ENCODE measurements around the gene MPDU1. TPM values are rescaled to one million over a fixed set of nuclear protein-coding genes. Genes with fewer than 3 reads are reported as not detected.
A peak's percentile ranks its signal among the peaks of the same experiment; 100 is the strongest.

The MPDU1 gene
- total RNA-seq, 2 donors from 2014 or later, result 30.5 to 35.0 TPM

- DNase-seq, result no peak
- no peak for ATAC-seq
- intact Hi-C loops (cut with DNase I), result no loop called here
Measured at GRCh38 chr17:7576432-7576937, 7.2 kb upstream of the MPDU1 start.

- DNase-seq (no peak), ATAC-seq (no peak)
- intact Hi-C loops (cut with DNase I), result no loop called here
Measured at GRCh38 chr17:7577327-7578199, 6.1 kb upstream of the MPDU1 start.

DNA sequence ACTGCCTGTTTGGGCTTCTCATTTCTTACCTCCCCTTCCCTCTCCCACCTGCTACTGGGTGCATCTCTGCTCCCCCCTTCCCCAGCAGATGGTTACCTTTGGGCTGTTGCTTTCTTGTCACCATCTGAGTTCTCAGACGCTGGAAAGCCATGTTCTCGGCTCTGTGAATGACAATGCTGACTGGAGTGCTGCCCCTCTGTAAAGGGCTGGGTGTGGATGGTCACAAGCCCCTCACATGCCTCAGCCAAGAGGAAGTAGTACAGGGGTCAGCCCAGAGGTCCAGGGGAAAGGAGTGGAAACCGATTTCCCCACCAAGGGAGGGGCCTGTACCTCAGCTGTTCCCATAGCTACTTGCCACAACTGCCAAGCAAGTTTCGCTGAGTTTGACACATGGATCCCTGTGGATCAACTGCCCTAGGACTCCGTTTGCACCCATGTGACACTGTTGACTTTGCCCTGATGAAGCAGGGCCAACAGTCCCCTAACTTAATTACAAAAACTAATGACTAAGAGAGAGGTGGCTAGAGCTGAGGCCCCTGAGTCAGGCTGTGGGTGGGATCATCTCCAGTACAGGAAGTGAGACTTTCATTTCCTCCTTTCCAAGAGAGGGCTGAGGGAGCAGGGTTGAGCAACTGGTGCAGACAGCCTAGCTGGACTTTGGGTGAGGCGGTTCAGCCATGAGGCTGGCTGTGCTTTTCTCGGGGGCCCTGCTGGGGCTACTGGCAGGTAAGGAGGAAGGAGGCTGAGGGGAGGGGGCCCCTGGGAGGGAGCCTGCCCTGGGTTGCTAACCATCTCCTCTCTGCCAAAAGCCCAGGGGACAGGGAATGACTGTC lies 4.4 kb upstream of the MPDU1 start, which contains the start of gene CD68:
TSS of gene CD68 (plus strand) at position 638 of the 833 bp plus-strand sequence. CDS start at position 678, 40 bp downstream.
- peak; percentile 27 to 62 for ATAC-seq
- peak; percentile 80 for DNase-seq
- intact Hi-C loops (cut with DNase I), result no loop called here

DNA sequence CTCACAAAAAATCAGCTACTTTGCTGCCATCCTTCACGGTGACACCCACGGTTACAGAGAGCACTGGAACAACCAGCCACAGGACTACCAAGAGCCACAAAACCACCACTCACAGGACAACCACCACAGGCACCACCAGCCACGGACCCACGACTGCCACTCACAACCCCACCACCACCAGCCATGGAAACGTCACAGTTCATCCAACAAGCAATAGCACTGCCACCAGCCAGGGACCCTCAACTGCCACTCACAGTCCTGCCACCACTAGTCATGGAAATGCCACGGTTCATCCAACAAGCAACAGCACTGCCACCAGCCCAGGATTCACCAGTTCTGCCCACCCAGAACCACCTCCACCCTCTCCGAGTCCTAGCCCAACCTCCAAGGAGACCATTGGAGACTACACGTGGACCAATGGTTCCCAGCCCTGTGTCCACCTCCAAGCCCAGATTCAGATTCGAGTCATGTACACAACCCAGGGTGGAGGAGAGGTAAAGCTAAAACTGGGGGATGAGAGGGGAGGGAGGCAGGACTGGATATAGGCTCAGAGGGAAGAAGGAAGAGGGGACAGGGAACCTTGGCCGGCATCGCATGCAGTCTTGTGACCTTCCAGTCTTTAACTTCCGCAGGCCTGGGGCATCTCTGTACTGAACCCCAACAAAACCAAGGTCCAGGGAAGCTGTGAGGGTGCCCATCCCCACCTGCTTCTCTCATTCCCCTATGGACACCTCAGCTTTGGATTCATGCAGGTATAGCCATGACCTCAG lies 3.6 kb upstream of the MPDU1 start:
- no peak for DNase-seq
- ATAC-seq, result no peak
- intact Hi-C loops (cut with DNase I), result no loop called here

GRCh38 chr17:7580604-7581575 lies 2.8 kb upstream of the MPDU1 start:
- intact Hi-C loops (cut with DNase I), result no loop called here
- DNase-seq (no peak), ATAC-seq (no peak)

GRCh38 chr17:7582396-7583252 lies 1.0 kb upstream of the MPDU1 start:
- intact Hi-C loops (cut with DNase I), result no loop called here
- DNase-seq (peak; percentile 53), ATAC-seq (no peak)

DNA sequence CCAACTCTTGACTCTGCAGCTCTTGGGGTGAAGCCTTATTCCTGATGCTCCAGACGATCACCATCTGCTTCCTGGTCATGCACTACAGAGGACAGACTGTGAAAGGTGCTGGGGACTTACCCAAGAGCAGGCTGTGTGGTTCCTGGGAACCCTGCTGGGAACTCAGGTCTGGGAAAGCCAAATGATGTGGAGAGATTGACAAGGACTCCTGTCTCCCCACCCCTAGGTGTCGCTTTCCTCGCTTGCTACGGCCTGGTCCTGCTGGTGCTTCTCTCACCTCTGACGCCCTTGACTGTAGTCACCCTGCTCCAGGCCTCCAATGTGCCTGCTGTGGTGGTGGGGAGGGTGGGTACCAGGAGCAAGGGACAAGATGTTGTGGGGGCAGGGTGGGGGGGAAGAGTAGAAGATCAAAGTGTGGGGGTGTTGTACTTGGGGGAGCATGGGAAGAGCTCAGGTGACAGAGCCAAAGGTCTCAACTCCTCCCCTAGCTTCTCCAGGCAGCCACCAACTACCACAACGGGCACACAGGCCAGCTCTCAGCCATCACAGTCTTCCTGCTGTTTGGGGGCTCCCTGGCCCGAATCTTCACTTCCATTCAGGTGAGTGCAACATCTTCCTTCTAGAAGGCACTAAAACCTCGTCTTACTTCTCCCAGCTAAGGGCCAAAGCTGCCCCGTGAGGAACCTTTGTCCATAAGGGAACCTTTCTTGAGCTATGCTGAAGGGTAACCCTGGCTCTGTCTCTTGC lies 3.2 kb downstream of the MPDU1 start:
- ATAC-seq (no peak), DNase-seq (no peak)
- intact Hi-C loops (cut with DNase I), result no loop called here

- no peak for DNase-seq
- intact Hi-C loops (cut with DNase I), result no loop called here
- ATAC-seq, result no peak
Measured at GRCh38 chr17:7587420-7588151, 3.9 kb downstream of the MPDU1 start.

DNA sequence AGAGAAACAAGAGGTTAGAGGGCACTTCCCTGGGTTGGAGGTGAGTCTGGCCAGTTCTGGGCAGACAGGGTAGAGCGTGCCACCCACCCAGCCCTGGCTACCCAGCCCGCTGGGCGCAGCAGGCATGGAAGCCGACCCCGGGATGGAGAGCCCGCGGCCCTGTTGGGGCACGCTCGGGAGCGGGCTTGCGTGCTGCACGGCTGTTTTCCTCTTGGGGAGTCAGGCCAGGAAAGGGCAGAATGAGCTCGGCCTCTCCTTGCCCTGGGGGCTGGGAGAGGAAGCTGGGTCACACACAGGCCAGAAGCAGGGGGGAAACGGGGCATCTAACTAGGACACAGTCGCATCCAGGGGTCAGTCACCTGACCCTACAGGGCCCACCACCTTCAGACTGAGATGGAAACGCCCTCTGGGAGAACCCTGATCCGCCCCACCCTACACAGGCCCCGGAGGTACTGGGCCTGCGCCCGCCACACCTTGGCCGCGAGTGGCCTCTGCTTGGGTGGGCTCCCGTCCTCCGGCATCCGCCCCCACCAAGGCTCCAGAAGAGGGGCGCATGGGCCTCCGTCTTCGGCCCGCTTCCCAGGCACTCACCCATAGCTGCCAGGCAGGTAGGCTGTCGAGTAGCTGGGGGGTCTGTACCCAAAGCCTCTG lies 5.0 kb downstream of the MPDU1 start:
- ATAC-seq (peak; percentile 2 to 3), DNase-seq (no peak)
- intact Hi-C loops (cut with DNase I), result no loop called here

- intact Hi-C loops (cut with DNase I), result no loop called here
- ATAC-seq (peak; percentile 82 to 91), DNase-seq (peak; percentile 89)
Measured at GRCh38 chr17:7589204-7589868, 5.7 kb downstream of the MPDU1 start.

DNA sequence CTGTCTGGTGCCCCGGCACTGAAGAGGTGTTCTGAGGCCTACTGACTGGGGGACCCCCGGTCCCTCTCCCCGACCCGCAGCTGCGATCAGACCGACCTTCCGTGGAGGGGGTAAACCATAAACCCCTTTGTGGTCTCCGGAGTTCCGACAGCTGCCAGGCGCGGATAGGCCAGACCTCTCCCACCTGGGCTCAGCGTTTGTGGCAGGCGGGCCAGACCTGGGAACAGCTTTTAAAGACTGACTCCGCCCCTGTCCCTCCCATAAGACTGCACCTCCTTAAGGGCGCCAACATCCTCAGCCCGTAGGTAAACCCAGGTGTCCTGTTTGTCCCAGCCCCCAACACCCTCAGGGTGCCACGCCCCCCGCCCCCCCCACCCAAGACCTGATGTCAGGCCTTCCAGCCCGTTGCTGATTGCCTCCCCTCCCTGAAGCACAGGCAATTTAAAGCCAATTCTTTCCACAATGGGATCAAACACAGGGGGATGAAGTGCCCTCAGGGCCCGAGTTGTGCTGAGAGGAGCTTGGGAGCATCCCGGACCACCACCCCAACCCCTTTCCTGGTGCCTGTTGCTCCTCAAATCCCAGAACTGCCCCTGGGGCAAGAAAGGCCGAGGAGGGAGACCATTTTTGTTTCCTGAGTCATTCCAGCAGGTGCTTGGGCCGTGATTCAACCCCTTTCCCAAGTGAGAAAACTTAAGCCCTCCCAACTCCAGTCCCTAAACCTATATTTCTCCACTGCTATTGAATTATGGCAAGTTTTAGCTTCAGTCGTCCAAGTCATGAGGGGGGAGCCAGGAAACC lies 6.4 kb downstream of the MPDU1 start, which contains the start of gene SOX15:
TSS of gene SOX15 (minus strand) at position 204 of the 801 bp plus-strand sequence. CDS start 418 bp downstream, outside the sequence.
- peak in 1 of 2 donors; percentile 2 for ATAC-seq
- intact Hi-C loops (cut with DNase I), result no loop called here
- DNase-seq, result no peak

DNA sequence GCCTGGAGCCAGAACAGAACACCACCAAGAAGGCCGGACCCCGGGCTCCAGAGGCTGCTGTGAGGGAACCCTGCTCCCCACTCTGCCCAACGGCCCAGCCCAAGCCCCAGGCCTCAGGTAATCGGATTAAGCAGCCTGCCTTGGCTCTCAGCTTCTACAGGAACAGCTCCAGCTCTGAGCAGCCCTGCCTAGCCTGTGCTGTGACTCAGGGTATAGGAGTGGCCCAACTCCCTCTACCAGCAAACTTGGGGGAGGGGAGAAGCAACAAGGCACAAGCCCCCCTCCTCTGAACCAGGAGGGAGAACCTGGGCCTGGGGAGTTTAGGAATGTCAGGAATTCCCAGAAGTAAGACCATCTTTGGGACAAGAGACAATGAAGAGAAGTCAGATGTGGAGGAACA lies 7.1 kb downstream of the MPDU1 start:
- peak in 1 of 2 donors; percentile 31 for ATAC-seq
- no peak for DNase-seq
- intact Hi-C loops (cut with DNase I), result no loop called here

- no peak for DNase-seq
- no peak for ATAC-seq
- intact Hi-C loops (cut with DNase I), result no loop called here
Measured at GRCh38 chr17:7591596-7591995, 7.9 kb downstream of the MPDU1 start.

Data from left cardiac atrium (tissue), 4 donors.